Subcutaneous adipose tissue (tissue), 4 donors: ENCODE measurements around the gene FAM131C. TPM values are rescaled to one million over a fixed set of nuclear protein-coding genes. Genes with fewer than 3 reads are reported as not detected.

Experiments
- total RNA-seq, 4 donors: library from RNA; depleted of rRNA; stranded (reverse); fragments of >200 nt; gene quantifications; one replicate each; pipeline ENCODE4 v1.1.0, GENCODE V29; 2016
- TF ChIP-seq, protein P1 (sequence below): fragments of 450-650 bp; IDR thresholded peaks from one replicate; pipeline ENCODE4 v1.5.1; 2016; ENCODE audit warnings: low read depth, mild to moderate bottlenecking, control low read depth, antibody characterized with exemption, moderate library complexity

FAM131C gene
- total RNA-seq, 4 donors from 2014 or later = 0.51 TPM; not detected in 3

DNA sequence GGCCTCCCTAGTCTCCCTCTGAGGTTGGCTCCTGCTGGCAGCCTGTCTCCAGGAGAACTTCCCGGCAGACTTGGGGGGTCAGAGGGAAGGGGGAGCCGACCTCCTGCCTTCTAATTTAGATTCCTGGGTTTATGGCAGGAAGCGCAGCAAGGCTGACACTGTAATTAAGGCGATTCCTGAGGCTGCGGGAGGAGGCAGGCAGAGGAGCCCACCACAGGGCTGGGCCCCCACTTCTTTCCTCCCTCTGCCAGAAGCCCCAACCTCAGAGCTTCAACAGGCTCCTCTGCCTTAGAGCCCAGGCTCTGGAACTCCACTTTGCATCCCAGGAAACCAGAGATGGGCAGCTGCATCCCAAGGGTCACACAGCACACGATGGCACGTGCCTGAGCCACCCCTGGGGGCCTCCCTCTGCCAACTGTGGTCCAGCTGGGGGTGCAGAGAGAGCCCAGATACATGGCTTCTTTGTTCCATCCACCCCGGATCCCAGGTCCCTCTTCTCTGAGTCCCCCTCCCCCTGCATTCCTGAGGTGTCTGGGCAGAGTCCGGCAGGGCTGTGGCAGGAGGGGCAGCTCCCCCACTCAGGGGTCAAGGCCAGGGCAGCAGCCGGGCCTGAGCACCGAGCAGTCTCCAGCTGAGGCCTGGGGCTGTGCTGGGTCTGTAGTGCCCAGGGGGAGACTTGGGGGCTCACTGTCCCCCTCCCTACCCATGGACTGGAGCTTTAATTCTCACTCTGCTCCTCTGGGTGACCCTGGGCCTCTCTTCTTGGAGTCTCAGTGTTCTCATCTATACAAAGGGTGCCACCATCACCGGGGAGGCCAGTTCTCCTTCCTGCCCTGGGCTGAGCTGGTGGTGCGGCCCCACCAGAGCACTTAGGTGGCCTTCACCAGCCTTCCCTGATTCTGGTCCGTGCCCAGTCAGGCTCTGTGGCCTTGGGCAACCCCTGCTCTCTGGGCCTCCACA is 39.4 kb upstream of the FAM131C start:
- TF ChIP-seq, protein P1, sequence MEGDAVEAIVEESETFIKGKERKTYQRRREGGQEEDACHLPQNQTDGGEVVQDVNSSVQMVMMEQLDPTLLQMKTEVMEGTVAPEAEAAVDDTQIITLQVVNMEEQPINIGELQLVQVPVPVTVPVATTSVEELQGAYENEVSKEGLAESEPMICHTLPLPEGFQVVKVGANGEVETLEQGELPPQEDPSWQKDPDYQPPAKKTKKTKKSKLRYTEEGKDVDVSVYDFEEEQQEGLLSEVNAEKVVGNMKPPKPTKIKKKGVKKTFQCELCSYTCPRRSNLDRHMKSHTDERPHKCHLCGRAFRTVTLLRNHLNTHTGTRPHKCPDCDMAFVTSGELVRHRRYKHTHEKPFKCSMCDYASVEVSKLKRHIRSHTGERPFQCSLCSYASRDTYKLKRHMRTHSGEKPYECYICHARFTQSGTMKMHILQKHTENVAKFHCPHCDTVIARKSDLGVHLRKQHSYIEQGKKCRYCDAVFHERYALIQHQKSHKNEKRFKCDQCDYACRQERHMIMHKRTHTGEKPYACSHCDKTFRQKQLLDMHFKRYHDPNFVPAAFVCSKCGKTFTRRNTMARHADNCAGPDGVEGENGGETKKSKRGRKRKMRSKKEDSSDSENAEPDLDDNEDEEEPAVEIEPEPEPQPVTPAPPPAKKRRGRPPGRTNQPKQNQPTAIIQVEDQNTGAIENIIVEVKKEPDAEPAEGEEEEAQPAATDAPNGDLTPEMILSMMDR = no peak

- TF ChIP-seq, protein P1 = no peak
Measured at GRCh38 chr1:16111771-16112595, 38.5 kb upstream of the FAM131C start.

DNA sequence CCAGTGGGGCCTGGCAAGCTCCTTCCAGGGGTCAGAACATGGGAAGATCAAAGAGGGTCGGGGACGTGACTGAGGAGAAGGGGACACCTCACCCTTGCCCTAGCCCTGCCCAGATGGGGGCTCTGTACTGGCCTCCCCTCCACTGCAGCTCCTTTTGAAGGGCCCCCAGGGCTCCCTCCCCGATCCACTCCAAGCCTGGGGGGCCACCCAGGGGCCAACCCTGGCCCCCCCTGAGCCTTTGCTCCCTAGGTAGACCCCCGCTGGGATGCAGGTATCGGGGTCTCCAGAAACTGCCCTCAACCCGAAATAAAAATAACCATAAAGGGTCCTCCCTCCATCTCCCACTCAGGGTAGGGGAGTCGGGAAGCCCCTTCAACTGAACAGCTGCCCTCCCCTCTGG is 37.4 kb upstream of the FAM131C start:
- TF ChIP-seq, protein P1 = no peak

GRCh38 chr1:16110456-16110855 is 37.0 kb upstream of the FAM131C start:
- TF ChIP-seq, protein P1 = no peak

DNA sequence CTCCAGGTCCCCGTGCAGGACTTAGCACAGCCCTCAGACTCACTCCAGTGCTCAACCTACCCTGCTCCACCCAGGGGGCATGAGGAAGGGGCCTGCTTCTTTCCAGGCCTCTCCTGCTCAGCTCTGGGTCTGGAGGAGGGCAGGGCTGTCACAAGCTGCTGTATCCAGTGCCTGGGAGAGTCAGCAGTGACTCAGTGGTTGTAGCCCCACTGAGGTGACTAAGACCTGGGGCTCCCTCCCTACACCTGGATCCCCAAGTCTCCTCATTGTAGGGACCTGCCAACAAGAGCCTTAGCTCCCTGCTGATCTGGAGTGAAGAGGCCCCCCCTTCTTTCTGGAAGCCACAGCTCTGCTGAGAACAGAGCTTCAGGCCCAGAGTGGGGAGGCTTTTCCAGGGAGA is 36.1 kb upstream of the FAM131C start:
- TF ChIP-seq, protein P1 = no peak

- TF ChIP-seq, protein P1 = no peak
Measured at GRCh38 chr1:16101623-16102022, 28.2 kb upstream of the FAM131C start.

- TF ChIP-seq, protein P1 = no peak
Measured at GRCh38 chr1:16099412-16099811, 26.0 kb upstream of the FAM131C start.
